IPS DF 4.7 (cell line): ENCODE measurements around the gene ATXN2.
"Not testable (repeated sequence)": the region's sequence is repeated elsewhere in the genome, so short reads cannot be mapped to it uniquely, and the experiment has no call there.

Experiments
- DNase-seq: peaks from one replicate; pipeline ENCODE4 v3.0.0-alpha.2; 2013; ENCODE audit warnings: low spot score; ENCODE audit errors: extremely low read depth

Gene ATXN2

GRCh38 chr12:111599453-111600204 lies 514 bp upstream of the ATXN2 start:
- peak; percentile 69 for DNase-seq

GRCh38 chr12:111597831-111598636 lies 1.1 kb downstream of the ATXN2 start:
- no peak for DNase-seq

GRCh38 chr12:111596985-111597830 lies 1.9 kb downstream of the ATXN2 start:
- DNase-seq, result no peak

GRCh38 chr12:111595341-111595835 lies 3.7 kb downstream of the ATXN2 start:
- not testable (repeated sequence) for DNase-seq

GRCh38 chr12:111591399-111592010 lies 7.6 kb downstream of the ATXN2 start:
- DNase-seq, result not testable (repeated sequence)

- DNase-seq, result no peak
Observed at GRCh38 chr12:111590552-111590951, 8.6 kb downstream of the ATXN2 start.

GRCh38 chr12:111589601-111590000 lies 9.5 kb downstream of the ATXN2 start:
- no peak for DNase-seq

- DNase-seq, result no peak
Observed at GRCh38 chr12:111588010-111588409, 11.1 kb downstream of the ATXN2 start.

GRCh38 chr12:111586986-111587385 lies 12.1 kb downstream of the ATXN2 start:
- DNase-seq, result no peak

GRCh38 chr12:111585690-111586089 lies 13.4 kb downstream of the ATXN2 start:
- no peak for DNase-seq

- DNase-seq, result no peak
Observed at GRCh38 chr12:111584959-111585358, 14.2 kb downstream of the ATXN2 start.

GRCh38 chr12:111583506-111583905 lies 15.6 kb downstream of the ATXN2 start:
- not testable (repeated sequence) for DNase-seq

- DNase-seq, result no peak
Observed at GRCh38 chr12:111582133-111582747, 16.9 kb downstream of the ATXN2 start.

GRCh38 chr12:111581434-111582132 lies 17.5 kb downstream of the ATXN2 start:
- DNase-seq, result no peak

GRCh38 chr12:111580737-111581136 lies 18.4 kb downstream of the ATXN2 start:
- DNase-seq, result no peak

GRCh38 chr12:111580119-111580425 lies 19.0 kb downstream of the ATXN2 start:
- DNase-seq, result no peak

GRCh38 chr12:111578971-111579340 lies 20.2 kb downstream of the ATXN2 start:
- no peak for DNase-seq

GRCh38 chr12:111578276-111578970 lies 20.7 kb downstream of the ATXN2 start:
- no peak for DNase-seq

- no peak for DNase-seq
Observed at GRCh38 chr12:111574797-111575443, 24.2 kb downstream of the ATXN2 start.
